Brain microvascular endothelial cell (primary cell): ENCODE data around the gene HS3ST3B1.

Experiments
- DNase-seq: peaks from one replicate; pipeline ENCODE4 v3.0.0-alpha.2; 2020
- H3K27ac ChIP-seq: fragments of 250-450 bp; sonication (Bioruptor Pico); 2 replicates; pipeline ENCODE4 v1.5.1; 2020; ENCODE audit warnings: mild to moderate bottlenecking, moderate library complexity
- H3K27me3 ChIP-seq: fragments of 250-450 bp; sonication (Bioruptor Pico); replicated peaks from 2 replicates; pipeline ENCODE4 v1.5.1; 2020; ENCODE audit warnings: mild to moderate bottlenecking
- H3K36me3 ChIP-seq: fragments of 250-450 bp; sonication (Bioruptor Pico); replicated peaks from 2 replicates; pipeline ENCODE4 v1.5.1; 2020; ENCODE audit warnings: mild to moderate bottlenecking
- H3K4me3 ChIP-seq: 2 replicates; pipeline ENCODE4 v1.5.1; 2011; ENCODE audit warnings: low read depth, mild to moderate bottlenecking, control low read depth, low read length, moderate library complexity
- in situ Hi-C: cut with HindIII; loops from 2 replicates; pipeline ENCODE4 v1.10.0; 2017; ENCODE audit warnings: low sequenced_read_pairs, low pct_ligation_motif_present
- TF ChIP-seq, protein P1 (sequence below): IDR thresholded peaks from 2 replicates; pipeline ENCODE4 v1.5.1; 2011; ENCODE audit warnings: low read depth, mild to moderate bottlenecking, moderate library complexity, low read length, control low read depth, inconsistent platforms; ENCODE audit errors: missing control alignments

HS3ST3B1 gene

DNA sequence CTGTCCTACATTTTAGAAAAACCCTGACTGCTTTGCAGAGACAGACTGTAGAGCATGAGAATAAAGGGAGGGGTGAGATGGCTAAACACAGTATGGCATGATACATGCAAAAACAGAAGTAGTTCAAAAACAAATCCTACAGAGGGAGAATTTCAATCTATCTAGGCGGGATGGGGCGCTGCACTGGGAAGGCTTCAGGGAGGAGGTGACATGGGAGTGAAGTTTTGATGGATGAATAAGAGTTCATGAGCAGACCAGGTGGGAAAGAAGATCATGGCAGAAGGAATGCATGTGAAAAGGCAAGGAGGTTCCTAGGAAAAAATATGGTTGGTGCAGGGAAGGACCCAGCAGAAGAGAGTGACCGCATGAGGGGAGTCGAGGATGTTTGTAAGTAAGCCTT is 19.2 kb downstream of the HS3ST3B1 start:
- in situ Hi-C loops = loop anchor here (25.0 kb wide), 1 partner anchor 733 kb away; no protein-coding TSS in a partner anchor
- DNase-seq = no peak
- H3K27ac ChIP-seq = no peak overlapping the region
- no peaks in the 10 kb centered on the region for H3K36me3 ChIP-seq
- TF ChIP-seq, protein P1, sequence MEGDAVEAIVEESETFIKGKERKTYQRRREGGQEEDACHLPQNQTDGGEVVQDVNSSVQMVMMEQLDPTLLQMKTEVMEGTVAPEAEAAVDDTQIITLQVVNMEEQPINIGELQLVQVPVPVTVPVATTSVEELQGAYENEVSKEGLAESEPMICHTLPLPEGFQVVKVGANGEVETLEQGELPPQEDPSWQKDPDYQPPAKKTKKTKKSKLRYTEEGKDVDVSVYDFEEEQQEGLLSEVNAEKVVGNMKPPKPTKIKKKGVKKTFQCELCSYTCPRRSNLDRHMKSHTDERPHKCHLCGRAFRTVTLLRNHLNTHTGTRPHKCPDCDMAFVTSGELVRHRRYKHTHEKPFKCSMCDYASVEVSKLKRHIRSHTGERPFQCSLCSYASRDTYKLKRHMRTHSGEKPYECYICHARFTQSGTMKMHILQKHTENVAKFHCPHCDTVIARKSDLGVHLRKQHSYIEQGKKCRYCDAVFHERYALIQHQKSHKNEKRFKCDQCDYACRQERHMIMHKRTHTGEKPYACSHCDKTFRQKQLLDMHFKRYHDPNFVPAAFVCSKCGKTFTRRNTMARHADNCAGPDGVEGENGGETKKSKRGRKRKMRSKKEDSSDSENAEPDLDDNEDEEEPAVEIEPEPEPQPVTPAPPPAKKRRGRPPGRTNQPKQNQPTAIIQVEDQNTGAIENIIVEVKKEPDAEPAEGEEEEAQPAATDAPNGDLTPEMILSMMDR = no peak
- no peaks in the 10 kb centered on the region for H3K27me3 ChIP-seq
- H3K4me3 ChIP-seq = no peak overlapping the region

DNA sequence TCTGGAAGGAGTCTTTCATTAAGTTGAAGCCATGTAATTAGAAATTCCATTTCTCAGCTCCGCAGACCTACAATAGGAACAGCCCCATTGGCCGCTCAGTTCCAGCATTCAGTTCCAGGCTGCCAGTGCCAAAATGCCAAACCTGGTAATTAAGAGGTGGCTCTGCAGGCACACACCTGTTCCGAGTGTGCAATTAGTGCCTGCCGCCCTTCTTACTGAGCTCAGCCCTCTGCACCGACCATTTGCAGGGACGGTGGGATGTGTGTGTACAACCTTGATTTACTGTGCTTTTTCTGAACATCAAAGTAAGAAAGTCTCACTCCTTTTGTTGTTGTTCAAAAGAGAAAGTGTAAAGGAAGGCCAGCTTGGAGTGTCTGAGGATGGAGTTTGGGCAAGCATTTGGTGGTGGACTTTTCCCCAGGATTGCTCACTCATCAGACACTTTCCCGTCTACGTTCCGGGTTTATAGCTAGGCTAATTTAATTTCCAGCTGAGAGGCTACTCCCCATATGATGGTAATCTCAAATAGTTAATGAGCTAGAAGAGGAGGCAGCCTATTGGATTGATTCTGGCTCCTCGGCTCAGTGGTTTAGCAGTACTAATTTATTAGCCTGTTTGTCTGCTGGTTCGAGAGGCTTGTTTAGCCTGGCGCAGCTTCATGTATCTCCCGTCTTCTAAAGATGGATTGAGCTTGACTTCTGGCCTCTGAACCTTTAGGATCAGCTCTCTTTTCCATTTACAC is 20.0 kb downstream of the HS3ST3B1 start:
- TF ChIP-seq, protein P1 = no peak
- in situ Hi-C loops = loop anchor here (25.0 kb wide), 1 partner anchor 734 kb away; no protein-coding TSS in a partner anchor
- Histone ChIP-seq H3K27me3 (no peaks in the 10 kb centered on the region), H3K36me3 (no peaks in the 10 kb centered on the region), H3K27ac (no peak overlapping the region), H3K4me3 (no peak overlapping the region)
- DNase-seq = no peak

DNA sequence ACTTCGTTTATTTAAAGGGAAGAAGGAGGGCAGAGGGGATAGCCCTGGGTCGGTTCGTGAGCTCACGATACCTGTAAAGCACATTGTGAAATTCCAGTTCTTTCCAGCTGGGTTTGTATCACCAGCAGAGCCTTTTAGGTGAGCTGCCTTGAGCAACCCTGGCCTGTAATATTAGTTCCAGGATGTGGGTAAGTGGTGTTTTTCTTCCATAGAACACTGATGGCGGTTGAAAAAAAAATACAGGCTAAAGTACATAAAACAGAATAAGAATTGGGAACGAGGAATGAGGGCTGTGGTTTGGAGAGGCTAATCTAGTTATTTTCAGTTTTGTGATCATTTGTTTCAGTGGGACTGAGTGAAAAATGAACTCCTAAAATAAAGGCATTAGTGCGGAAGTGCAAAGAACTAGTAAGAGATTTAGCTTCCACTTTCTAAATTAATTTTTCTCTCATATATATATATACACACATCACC is 20.6 kb downstream of the HS3ST3B1 start:
- no peaks in the 10 kb centered on the region for H3K36me3 ChIP-seq
- in situ Hi-C loops = loop anchor here (25.0 kb wide), 1 partner anchor 734 kb away; no protein-coding TSS in a partner anchor

DNA sequence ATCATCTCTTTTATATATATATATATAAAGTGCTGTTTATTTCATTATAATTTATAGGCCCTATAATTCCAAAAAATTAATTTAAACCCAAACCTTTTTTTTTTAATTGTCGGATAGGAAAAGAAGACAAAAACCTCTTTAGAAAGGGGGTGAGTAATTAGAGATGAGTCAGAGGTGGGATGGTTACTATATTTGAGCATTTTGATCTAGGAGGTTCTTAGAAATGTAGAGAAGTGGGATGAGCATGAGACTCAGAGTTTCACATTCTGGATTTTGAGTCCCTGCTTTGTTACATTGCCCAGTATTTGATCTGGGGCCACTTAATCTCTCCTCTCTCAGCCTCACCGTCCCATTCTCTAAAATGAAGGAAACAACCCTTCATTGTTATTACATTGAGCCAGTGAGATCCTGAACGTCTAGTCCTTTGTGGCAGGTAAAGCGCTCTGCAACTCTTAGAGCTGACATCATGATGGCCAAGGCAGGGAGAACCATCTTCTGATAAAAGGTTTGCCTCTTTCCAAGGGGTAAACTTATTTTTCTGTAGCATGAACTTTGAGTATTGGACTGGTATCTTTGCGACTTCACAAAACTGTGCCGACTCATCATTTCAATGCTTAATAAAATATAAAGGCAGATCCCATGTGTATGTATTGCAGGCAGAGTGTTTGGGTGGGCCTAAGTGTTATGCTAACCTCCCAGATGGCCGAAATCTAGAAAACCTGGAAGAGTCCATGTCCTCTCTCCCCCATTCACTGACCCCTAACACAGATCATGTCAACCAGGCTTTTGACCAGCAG is 21.3 kb downstream of the HS3ST3B1 start:
- Histone ChIP-seq H3K36me3 (no peaks in the 10 kb centered on the region), H3K4me3 (no peak overlapping the region), H3K27me3 (no peaks in the 10 kb centered on the region), H3K27ac (no peak overlapping the region)
- in situ Hi-C loops = loop anchor here (25.0 kb wide), 1 partner anchor 735 kb away; no protein-coding TSS in a partner anchor
- TF ChIP-seq, protein P1 = no peak
- DNase-seq = no peak

More for the DNA sequence above, 20.6 kb downstream of the HS3ST3B1 start:
- H3K27ac ChIP-seq = no peak overlapping the region
- no peak for DNase-seq
- no peak overlapping the region for H3K4me3 ChIP-seq
- H3K27me3 ChIP-seq = no peaks in the 10 kb centered on the region
- TF ChIP-seq, protein P1 = no peak

DNA sequence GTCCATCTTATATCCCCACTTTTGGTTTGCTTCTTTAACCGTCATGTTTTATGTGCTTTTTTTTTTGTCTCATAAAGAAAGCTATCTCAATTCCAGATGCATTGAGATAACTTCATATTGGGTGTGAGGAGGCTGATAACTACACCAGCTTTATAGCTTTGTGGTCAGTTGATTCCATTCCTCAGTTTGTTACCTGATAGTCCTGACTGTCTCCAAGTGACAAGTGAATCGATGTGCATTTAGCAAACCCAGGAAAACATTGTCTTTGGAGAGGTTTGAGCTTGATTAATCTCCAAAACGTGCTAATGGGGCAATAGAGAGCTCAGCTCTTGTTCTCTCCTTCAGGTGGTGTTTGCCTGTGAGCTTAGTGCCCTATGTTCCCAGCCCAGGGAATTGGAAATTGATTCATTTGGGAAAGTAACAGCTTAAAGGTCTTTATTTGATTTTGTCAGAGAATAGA is 22.7 kb downstream of the HS3ST3B1 start:
- TF ChIP-seq, protein P1 = no peak
- Histone ChIP-seq H3K36me3 (no peaks in the 10 kb centered on the region), H3K4me3 (no peak overlapping the region), H3K27me3 (no peaks in the 10 kb centered on the region), H3K27ac (no peak overlapping the region)
- no peak for DNase-seq
- in situ Hi-C loops = loop anchor here (25.0 kb wide), 1 partner anchor 736 kb away; no protein-coding TSS in a partner anchor
